Activated naive CD8-positive, alpha-beta T cell treated with anti-CD3 and anti-CD28 coated beads, Interleukin-2, amount 10 ng/mL, durations not matched to agents 7 days and 5 days (primary cell): ENCODE data around the gene RAB14. TPM values are rescaled to one million over a fixed set of nuclear protein-coding genes. Genes with fewer than 3 reads are reported as not detected.
A peak's percentile ranks its signal among the peaks of the same experiment; 100 is the strongest.
"Not testable (repeated sequence)": the region's sequence is repeated elsewhere in the genome, so short reads cannot be mapped to it uniquely, and the experiment has no call there.

Experiments used
- ATAC-seq: fragments of 150-1000 bp; cut with Tn5 transposase; one replicate; pipeline ENCODE4 v1.10.0; 2021; ENCODE audit warnings: low read depth, moderate library complexity
- POLR2A ChIA-PET: fragments of 350-600 bp; sonication (Branson Sonifier 250); formaldehyde crosslinking; loops from one replicate; lab custom pipeline; 2021; ENCODE audit warnings: antibody characterized with exemption; lab: Charles Lee
- DNase-seq: peaks from one replicate; pipeline ENCODE4 v3.0.0; 2021
- H3K27ac Mint-ChIP-seq: one replicate; pipeline ENCODE4 v1.8.0; 2022; ENCODE audit warnings: mild to moderate bottlenecking, mixed read lengths
- H3K27me3 Mint-ChIP-seq: one replicate; pipeline ENCODE4 v1.8.0; 2022; ENCODE audit warnings: mild to moderate bottlenecking, moderate library complexity, mixed read lengths
- H3K36me3 Mint-ChIP-seq: one replicate; pipeline ENCODE4 v1.8.0; 2021; ENCODE audit warnings: mild to moderate bottlenecking, mixed read lengths
- H3K4me1 Mint-ChIP-seq: one replicate; pipeline ENCODE4 v1.8.0; 2021; ENCODE audit warnings: mixed read lengths
- H3K4me3 Mint-ChIP-seq: one replicate; pipeline ENCODE4 v1.8.0; 2022; ENCODE audit warnings: mild to moderate bottlenecking, moderate library complexity, mixed read lengths
- H3K9me3 Mint-ChIP-seq: one replicate; pipeline ENCODE4 v1.8.0; 2021; ENCODE audit warnings: mixed read lengths
- total RNA-seq, 2 experiments: library from RNA; stranded (reverse); gene quantifications; one replicate each; pipeline ENCODE4 v1.2.3, GENCODE V29; 2021

Gene RAB14
- total RNA-seq, 2 experiments from 2014 or later: 68.3 to 70.5 TPM

GRCh38 chr9:121154782-121155181 lies 46.9 kb downstream of the RAB14 start:
- no peak overlapping the region for H3K4me3 Mint-ChIP-seq
- no peaks in the 10 kb centered on the region for H3K9me3 Mint-ChIP-seq
- ATAC-seq (no peak), DNase-seq (no peak)
- POLR2A ChIA-PET: no interaction called here
- peaks cover 37% of the 10 kb centered on the region for H3K4me1 Mint-ChIP-seq
- no peak overlapping the region for H3K27ac Mint-ChIP-seq
- H3K27me3 Mint-ChIP-seq: no peaks in the 10 kb centered on the region
- H3K36me3 Mint-ChIP-seq: peaks cover 54% of the 10 kb centered on the region

GRCh38 chr9:121153642-121154041 lies 48.0 kb downstream of the RAB14 start:
- peaks cover 53% of the 10 kb centered on the region for H3K36me3 Mint-ChIP-seq
- H3K27me3 Mint-ChIP-seq: no peaks in the 10 kb centered on the region
- peaks cover 34% of the 10 kb centered on the region for H3K4me1 Mint-ChIP-seq

DNA sequence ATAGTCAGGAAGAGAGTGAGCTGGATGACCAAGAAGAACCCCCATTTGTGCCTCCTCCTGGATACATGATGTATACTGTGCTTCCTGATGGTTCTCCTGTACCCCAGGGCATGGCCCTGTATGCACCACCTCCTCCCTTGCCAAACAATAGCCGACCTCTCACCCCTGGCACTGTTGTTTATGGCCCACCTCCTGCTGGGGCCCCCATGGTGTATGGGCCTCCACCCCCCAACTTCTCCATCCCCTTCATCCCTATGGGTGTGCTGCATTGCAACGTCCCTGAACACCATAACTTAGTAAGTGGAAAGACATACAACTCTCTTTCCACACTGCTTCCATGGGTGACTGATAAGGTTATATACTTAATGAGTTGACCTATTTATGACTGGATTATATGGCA lies 51.5 kb downstream of the RAB14 start:
- ATAC-seq: no peak
- Mint-ChIP-seq H3K27me3 (no peaks in the 10 kb centered on the region), H3K4me1 (peaks cover 38% of the 10 kb centered on the region), H3K4me3 (no peak overlapping the region), H3K27ac (no peak overlapping the region), H3K36me3 (peaks cover 49% of the 10 kb centered on the region), H3K9me3 (no peaks in the 10 kb centered on the region)
- no peak for DNase-seq
- POLR2A ChIA-PET: no interaction called here

More at GRCh38 chr9:121153642-121154041, 48.0 kb downstream of the RAB14 start:
- Mint-ChIP-seq H3K27ac (no peak overlapping the region), H3K4me3 (no peak overlapping the region), H3K9me3 (no peaks in the 10 kb centered on the region)
- POLR2A ChIA-PET: no interaction called here
- DNase-seq (no peak), ATAC-seq (no peak)

DNA sequence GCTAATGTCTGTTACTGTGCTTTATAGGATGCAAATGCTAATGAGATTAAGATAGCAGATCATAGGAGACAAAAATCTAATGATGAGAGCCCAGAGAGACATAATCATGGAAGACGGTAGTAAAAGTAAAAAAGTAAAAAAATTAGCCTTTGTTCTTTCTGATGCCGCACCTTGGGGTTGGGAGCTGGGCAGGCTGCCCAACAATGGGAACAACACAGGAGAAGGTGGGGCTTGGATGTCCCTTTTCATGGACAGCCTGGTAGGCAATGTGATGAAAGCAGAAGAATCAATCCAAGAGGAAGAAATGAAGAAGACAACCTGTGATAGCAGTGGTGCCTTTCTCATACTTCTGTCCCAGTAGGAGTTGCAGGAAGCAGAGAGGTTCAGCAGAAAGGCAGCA lies 57.2 kb downstream of the RAB14 start:
- ATAC-seq (no peak), DNase-seq (no peak)
- no peaks in the 10 kb centered on the region for H3K27me3 Mint-ChIP-seq
- peaks cover 56% of the 10 kb centered on the region for H3K36me3 Mint-ChIP-seq
- peak overlapping the region; percentile 17 for H3K27ac Mint-ChIP-seq
- POLR2A ChIA-PET: no interaction called here
- H3K4me1 Mint-ChIP-seq: peaks cover 12% of the 10 kb centered on the region
- no peak overlapping the region for H3K4me3 Mint-ChIP-seq
- no peaks in the 10 kb centered on the region for H3K9me3 Mint-ChIP-seq

GRCh38 chr9:121143771-121144170 lies 57.9 kb downstream of the RAB14 start:
- Mint-ChIP-seq H3K27ac (no peak overlapping the region), H3K27me3 (no peaks in the 10 kb centered on the region), H3K9me3 (no peaks in the 10 kb centered on the region), H3K4me3 (no peak overlapping the region), H3K36me3 (peaks cover 55% of the 10 kb centered on the region), H3K4me1 (peaks cover 12% of the 10 kb centered on the region)
- ATAC-seq (no peak), DNase-seq (no peak)
- POLR2A ChIA-PET: no interaction called here

DNA sequence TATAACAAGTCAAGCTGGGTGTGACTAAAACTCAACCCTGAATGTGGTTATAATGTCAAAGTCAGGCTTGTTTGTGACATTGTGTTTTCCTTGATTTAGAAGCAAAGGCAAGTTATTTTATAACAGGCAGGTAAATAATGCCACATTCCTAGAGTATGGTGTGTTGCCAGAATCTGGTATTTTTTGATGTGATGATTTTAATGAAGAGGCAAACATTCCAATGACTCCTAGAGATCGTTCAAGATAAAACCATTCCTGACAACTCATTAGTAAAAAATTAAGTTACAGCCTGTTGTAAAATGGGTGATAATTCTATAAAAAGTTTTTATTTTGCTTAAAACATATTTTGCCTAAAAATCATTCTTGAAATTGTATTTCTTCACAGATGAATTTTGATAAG lies 60.0 kb downstream of the RAB14 start:
- POLR2A ChIA-PET: interaction anchor here (1.4 kb wide), 1 partner anchor 20 kb away, joined by 5 read pairs; no protein-coding TSS in a partner anchor
- Mint-ChIP-seq H3K36me3 (peaks cover 51% of the 10 kb centered on the region), H3K27ac (no peak overlapping the region), H3K27me3 (no peaks in the 10 kb centered on the region), H3K4me1 (peaks cover 6% of the 10 kb centered on the region), H3K9me3 (no peaks in the 10 kb centered on the region), H3K4me3 (no peak overlapping the region)
- no peak for ATAC-seq
- DNase-seq: no peak

GRCh38 chr9:121141306-121141705 lies 60.4 kb downstream of the RAB14 start:
- DNase-seq (no peak), ATAC-seq (no peak)
- Mint-ChIP-seq H3K27me3 (no peaks in the 10 kb centered on the region), H3K4me3 (no peak overlapping the region), H3K27ac (no peak overlapping the region), H3K36me3 (peaks cover 51% of the 10 kb centered on the region), H3K4me1 (peaks cover 5% of the 10 kb centered on the region), H3K9me3 (no peaks in the 10 kb centered on the region)
- POLR2A ChIA-PET: no interaction called here

GRCh38 chr9:121140162-121140561 lies 61.5 kb downstream of the RAB14 start:
- POLR2A ChIA-PET: no interaction called here
- Mint-ChIP-seq H3K36me3 (peaks cover 60% of the 10 kb centered on the region), H3K27me3 (no peaks in the 10 kb centered on the region), H3K4me1 (peaks cover 7% of the 10 kb centered on the region), H3K27ac (no peak overlapping the region), H3K4me3 (no peak overlapping the region), H3K9me3 (no peaks in the 10 kb centered on the region)
- ATAC-seq (no peak), DNase-seq (no peak)

- DNase-seq: no peak
- Mint-ChIP-seq H3K4me3 (no peak overlapping the region), H3K4me1 (peaks cover 7% of the 10 kb centered on the region), H3K27ac (no peak overlapping the region), H3K36me3 (peaks cover 49% of the 10 kb centered on the region), H3K27me3 (no peaks in the 10 kb centered on the region), H3K9me3 (no peaks in the 10 kb centered on the region)
- no peak for ATAC-seq
- POLR2A ChIA-PET: no interaction called here
Observed at GRCh38 chr9:121138973-121139372, 62.7 kb downstream of the RAB14 start.

GRCh38 chr9:121138561-121138960 lies 63.1 kb downstream of the RAB14 start:
- ATAC-seq: no peak
- Mint-ChIP-seq H3K27me3 (no peaks in the 10 kb centered on the region), H3K27ac (no peak overlapping the region), H3K36me3 (peaks cover 49% of the 10 kb centered on the region), H3K4me1 (peaks cover 7% of the 10 kb centered on the region), H3K4me3 (no peak overlapping the region), H3K9me3 (no peaks in the 10 kb centered on the region)
- DNase-seq: no peak
- POLR2A ChIA-PET: no interaction called here

GRCh38 chr9:121135642-121136041 lies 66.0 kb downstream of the RAB14 start:
- Mint-ChIP-seq H3K27me3 (no peaks in the 10 kb centered on the region), H3K36me3 (peaks cover 47% of the 10 kb centered on the region), H3K4me3 (no peak overlapping the region), H3K27ac (no peak overlapping the region), H3K9me3 (no peaks in the 10 kb centered on the region), H3K4me1 (peaks cover 33% of the 10 kb centered on the region)
- ATAC-seq: no peak
- POLR2A ChIA-PET: no interaction called here
- no peak for DNase-seq

GRCh38 chr9:121133104-121133816 lies 68.4 kb downstream of the RAB14 start:
- Mint-ChIP-seq H3K36me3 (peaks cover 60% of the 10 kb centered on the region), H3K4me1 (peaks cover 44% of the 10 kb centered on the region), H3K27ac (peak overlapping the region; percentile 88), H3K4me3 (peak overlapping the region; percentile 50), H3K9me3 (peaks cover 2% of the 10 kb centered on the region), H3K27me3 (no peaks in the 10 kb centered on the region)
- ATAC-seq (peak; percentile 100), DNase-seq (peak; percentile 76)
- POLR2A ChIA-PET: interaction anchor here (0.6 to 3.1 kb wide), 3 partner anchors 11 to 340 kb away, joined by 3 to 25 read pairs (median 3); partner anchors contain the start of gene FBXW2

DNA sequence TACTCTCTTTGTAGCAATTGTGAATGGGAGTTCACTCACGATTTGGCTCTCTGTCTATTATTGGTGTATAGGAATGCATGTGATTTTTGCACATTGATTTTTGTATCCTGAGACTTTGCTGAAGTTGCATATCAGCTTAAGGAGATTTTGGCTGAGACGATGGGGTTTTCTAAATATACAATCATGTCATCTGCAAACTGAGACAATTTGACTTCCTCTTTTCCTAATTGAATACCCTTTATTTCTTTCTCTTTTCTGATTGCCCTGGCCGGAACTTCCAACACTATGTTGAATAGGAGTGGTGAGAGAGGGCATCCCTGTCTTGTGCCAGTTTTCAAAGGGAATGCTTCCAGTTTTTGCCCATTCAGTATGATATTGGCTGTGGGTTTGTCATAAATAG lies 72.3 kb downstream of the RAB14 start:
- POLR2A ChIA-PET, DNase-seq, H3K27ac Mint-ChIP-seq, H3K9me3 Mint-ChIP-seq, H3K27me3 Mint-ChIP-seq, H3K4me3 Mint-ChIP-seq, ATAC-seq: not testable (repeated sequence)
- H3K36me3 Mint-ChIP-seq: peaks cover 66% of the 10 kb centered on the region
- H3K4me1 Mint-ChIP-seq: peaks cover 46% of the 10 kb centered on the region
